ENCODE data around the gene RGMA.
"Not testable (repeated sequence)": the region's sequence is repeated elsewhere in the genome, so short reads cannot be mapped to it uniquely, and the experiment has no call there.

The RGMA gene

GRCh38 chr15:93034512-93034911 lies 54.5 kb downstream of the RGMA start:
- no peak for FAIRE-seq
- TF ChIP-seq POLR2A (IDR thresholded peaks at IDR 0.05; ENCODE audit: low read depth, low read length): no peak
- DNase-seq (ENCODE audit: insufficient read length, low spot score): no peak

- FAIRE-seq: no peak
- TF ChIP-seq POLR2A (IDR thresholded peaks at IDR 0.05; ENCODE audit: low read depth, low read length): no peak
- no peak for DNase-seq (ENCODE audit: insufficient read length, low spot score)
Observed at GRCh38 chr15:93033434-93034045, 55.5 kb downstream of the RGMA start.

- not testable (repeated sequence) for DNase-seq (ENCODE audit: insufficient read length, low spot score); FAIRE-seq
Observed at GRCh38 chr15:93032515-93033206, 56.4 kb downstream of the RGMA start.

- not testable (repeated sequence) for DNase-seq (ENCODE audit: insufficient read length, low spot score); FAIRE-seq
Observed at GRCh38 chr15:93031557-93032384, 57.2 kb downstream of the RGMA start.

GRCh38 chr15:93031103-93031464 lies 57.9 kb downstream of the RGMA start:
- DNase-seq (ENCODE audit: insufficient read length, low spot score): no peak

GRCh38 chr15:93030430-93031102 lies 58.4 kb downstream of the RGMA start:
- peak; percentile 59 for DNase-seq (ENCODE audit: insufficient read length, low spot score)
- FAIRE-seq: no peak
- no peak for TF ChIP-seq POLR2A (IDR thresholded peaks at IDR 0.05; ENCODE audit: low read depth, low read length)

More at GRCh38 chr15:93031103-93031464, 57.9 kb downstream of the RGMA start:
- no peak for FAIRE-seq
- TF ChIP-seq POLR2A (IDR thresholded peaks at IDR 0.05; ENCODE audit: low read depth, low read length): no peak

GRCh38 chr15:93029836-93030429 lies 59.1 kb downstream of the RGMA start:
- FAIRE-seq (no peak), DNase-seq (ENCODE audit: insufficient read length, low spot score) (no peak)
- no peak for TF ChIP-seq POLR2A (IDR thresholded peaks at IDR 0.05; ENCODE audit: low read depth, low read length)

- TF ChIP-seq POLR2A (IDR thresholded peaks at IDR 0.05; ENCODE audit: low read depth, low read length): no peak
- FAIRE-seq: no peak
- DNase-seq (ENCODE audit: insufficient read length, low spot score): no peak
Observed at GRCh38 chr15:93029214-93029835, 59.7 kb downstream of the RGMA start.

- FAIRE-seq (no peak), DNase-seq (ENCODE audit: insufficient read length, low spot score) (no peak)
- no peak for TF ChIP-seq POLR2A (IDR thresholded peaks at IDR 0.05; ENCODE audit: low read depth, low read length)
Observed at GRCh38 chr15:93028632-93029213, 60.3 kb downstream of the RGMA start.

GRCh38 chr15:93028111-93028631 lies 60.8 kb downstream of the RGMA start:
- FAIRE-seq: no peak
- no peak for DNase-seq (ENCODE audit: insufficient read length, low spot score)
- TF ChIP-seq POLR2A (IDR thresholded peaks at IDR 0.05; ENCODE audit: low read depth, low read length): no peak

- no peak for FAIRE-seq
- TF ChIP-seq POLR2A (IDR thresholded peaks at IDR 0.05; ENCODE audit: low read depth, low read length): no peak
- no peak for DNase-seq (ENCODE audit: insufficient read length, low spot score)
Observed at GRCh38 chr15:93027413-93027812, 61.6 kb downstream of the RGMA start.

- no peak for FAIRE-seq
- no peak for TF ChIP-seq POLR2A (IDR thresholded peaks at IDR 0.05; ENCODE audit: low read depth, low read length)
- DNase-seq (ENCODE audit: insufficient read length, low spot score): no peak
Observed at GRCh38 chr15:93026380-93026817, 62.6 kb downstream of the RGMA start.

- no peak for DNase-seq (ENCODE audit: insufficient read length, low spot score)
- TF ChIP-seq POLR2A (IDR thresholded peaks at IDR 0.05; ENCODE audit: low read depth, low read length): no peak
- FAIRE-seq: no peak
Observed at GRCh38 chr15:93025625-93025982, 63.4 kb downstream of the RGMA start.
